H9 (cell line): Measurements from ENCODE around the gene TRPV4. TPM values are rescaled to one million over a fixed set of nuclear protein-coding genes. Genes with fewer than 3 reads are reported as not detected.

Source experiments
- DNase-seq: peaks from one replicate; pipeline ENCODE4 v3.0.0-alpha.2; 2017
- H2AFZ ChIP-seq: one replicate; pipeline ENCODE4 v1.6.1; 2013; ENCODE audit warnings: mild to moderate bottlenecking, low read length, control low read depth, moderate library complexity
- H2AK5ac ChIP-seq: 2 replicates; pipeline ENCODE4 v1.6.1; 2013; ENCODE audit warnings: low read length, control low read depth, mixed read lengths; ENCODE audit not compliant: insufficient read length
- H2BK120ac ChIP-seq: one replicate; pipeline ENCODE4 v1.6.1; 2013; ENCODE audit warnings: low read depth, mild to moderate bottlenecking, low read length, control low read depth, inconsistent platforms; ENCODE audit not compliant: poor library complexity, severe bottlenecking
- H2BK12ac ChIP-seq: 2 replicates; pipeline ENCODE4 v1.6.1; 2013; ENCODE audit warnings: low read length, control low read depth, mixed read lengths, low read depth; ENCODE audit not compliant: insufficient read length
- H2BK15ac ChIP-seq: 2 replicates; pipeline ENCODE4 v1.6.1; 2013; ENCODE audit warnings: low read depth, low read length, control low read depth
- H2BK20ac ChIP-seq: one replicate; pipeline ENCODE4 v1.6.1; 2013; ENCODE audit warnings: low read depth, mild to moderate bottlenecking, low read length, control low read depth, inconsistent platforms; ENCODE audit not compliant: poor library complexity, severe bottlenecking
- H2BK5ac ChIP-seq: 2 replicates; pipeline ENCODE4 v1.6.1; 2013; ENCODE audit warnings: low read length, control low read depth, mixed read lengths; ENCODE audit not compliant: insufficient read length
- H3K14ac ChIP-seq: 2 replicates; pipeline ENCODE4 v1.6.1; 2013; ENCODE audit warnings: low read length, control low read depth; ENCODE audit not compliant: insufficient read depth
- H3K18ac ChIP-seq: 2 replicates; pipeline ENCODE4 v1.6.1; 2013; ENCODE audit warnings: low read depth, mild to moderate bottlenecking, mixed read lengths, low read length, control low read depth; ENCODE audit not compliant: insufficient read length
- H3K23ac ChIP-seq: 2 replicates; pipeline ENCODE4 v1.6.1; 2013; ENCODE audit warnings: low read length, control low read depth, mixed read lengths, low read depth; ENCODE audit not compliant: insufficient read length
- H3K23me2 ChIP-seq: 2 replicates; pipeline ENCODE4 v1.6.1; 2013; ENCODE audit warnings: low read depth, mild to moderate bottlenecking, mixed read lengths, low read length, control low read depth; ENCODE audit not compliant: insufficient read length, poor library complexity, severe bottlenecking
- H3K27ac ChIP-seq: 2 replicates; pipeline ENCODE4 v1.5.1; 2013; ENCODE audit warnings: low read length, control low read depth, mixed read lengths, low read depth; ENCODE audit not compliant: insufficient read length
- H3K27me3 ChIP-seq: 2 replicates; pipeline ENCODE4 v1.6.1; 2013; ENCODE audit warnings: low read length, control low read depth, inconsistent platforms; ENCODE audit not compliant: insufficient read depth
- H3K4ac ChIP-seq: 2 replicates; pipeline ENCODE4 v1.6.1; 2013; ENCODE audit warnings: low read depth, mild to moderate bottlenecking, control low read depth, inconsistent platforms, low read length, moderate library complexity
- H3K4me1 ChIP-seq: 2 replicates; pipeline ENCODE4 v1.6.1; 2013; ENCODE audit warnings: low read length, control low read depth, inconsistent platforms; ENCODE audit not compliant: insufficient read depth
- H3K4me2 ChIP-seq: 2 replicates; pipeline ENCODE4 v1.6.1; 2013; ENCODE audit warnings: low read length, control low read depth, mixed read lengths; ENCODE audit not compliant: insufficient read length, insufficient read depth
- H3K56ac ChIP-seq: 2 replicates; pipeline ENCODE4 v1.6.1; 2013; ENCODE audit warnings: low read depth, mild to moderate bottlenecking, mixed read lengths, low read length, control low read depth; ENCODE audit not compliant: insufficient read length
- H3K79me1 ChIP-seq: 2 replicates; pipeline ENCODE4 v1.6.1; 2013; ENCODE audit warnings: low read depth, mild to moderate bottlenecking, moderate library complexity, low read length, control low read depth, inconsistent platforms; ENCODE audit not compliant: insufficient read depth, poor library complexity, severe bottlenecking
- H3K79me2 ChIP-seq: 2 replicates; pipeline ENCODE4 v1.6.1; 2013; ENCODE audit warnings: low read length, control low read depth, inconsistent platforms; ENCODE audit not compliant: insufficient read depth
- H3K9ac ChIP-seq: 2 replicates; pipeline ENCODE4 v1.6.1; 2013; ENCODE audit warnings: low read length, control low read depth, mixed read lengths; ENCODE audit not compliant: insufficient read length; ENCODE audit errors: extremely low read depth
- H3K9me3 ChIP-seq: one replicate; pipeline ENCODE4 v1.6.1; 2013; ENCODE audit warnings: low read depth, low read length, inconsistent platforms; ENCODE audit not compliant: control insufficient read depth
- H3T11ph ChIP-seq: one replicate; pipeline ENCODE4 v1.6.1; 2013; ENCODE audit warnings: mild to moderate bottlenecking, low read length, control low read depth, inconsistent platforms
- H4K20me1 ChIP-seq: one replicate; pipeline ENCODE4 v1.6.1; 2013; ENCODE audit not compliant: control insufficient read depth, insufficient read length, insufficient read depth
- H4K5ac ChIP-seq: 2 replicates; pipeline ENCODE4 v1.6.1; 2013; ENCODE audit warnings: low read depth, mild to moderate bottlenecking, mixed read lengths, low read length, control low read depth; ENCODE audit not compliant: insufficient read length
- H4K8ac ChIP-seq: replicated peaks from 2 replicates; pipeline ENCODE4 v1.6.1; 2013; ENCODE audit warnings: low read length, control low read depth, mixed read lengths, low read depth; ENCODE audit not compliant: insufficient read length
- H4K91ac ChIP-seq: 2 replicates; pipeline ENCODE4 v1.6.1; 2013; ENCODE audit warnings: low read depth, mild to moderate bottlenecking, moderate library complexity, mixed read lengths, low read length, control low read depth; ENCODE audit not compliant: insufficient read length
- H3K27ac Mint-ChIP-seq, 3 experiments: 2 replicates in 2 of 3; 3 replicates in 1 of 3; pipeline ENCODE4 v1.8.0; 2020 to 2021; ENCODE audit warnings: mixed read lengths in 3 of 3, mild to moderate bottlenecking in 1 of 3, moderate library complexity in 1 of 3
- H3K27me3 Mint-ChIP-seq: 2 replicates; pipeline ENCODE4 v1.8.0; 2021; ENCODE audit warnings: low read depth, mild to moderate bottlenecking, moderate library complexity, mixed read lengths
- H3K36me3 Mint-ChIP-seq, 3 experiments: 2 replicates in 2 of 3; 3 replicates in 1 of 3; pipeline ENCODE4 v1.8.0; 2020 to 2021; ENCODE audit warnings: low read depth in 3 of 3, mixed read lengths in 3 of 3; ENCODE audit not compliant: insufficient read depth in 1 of 3
- H3K4me1 Mint-ChIP-seq, 2 experiments: 2 replicates each; pipeline ENCODE4 v1.8.0; 2020; ENCODE audit warnings: mixed read lengths in 2 of 2
- H3K4me3 Mint-ChIP-seq, 2 experiments: 2 replicates in 1 of 2; 3 replicates in 1 of 2; pipeline ENCODE4 v1.8.0; 2020 to 2021; ENCODE audit warnings: mild to moderate bottlenecking in 2 of 2, mixed read lengths in 2 of 2, moderate library complexity in 1 of 2
- H3K9me3 Mint-ChIP-seq, 2 experiments: 2 replicates in 1 of 2; 3 replicates in 1 of 2; pipeline ENCODE4 v1.8.0; 2020; ENCODE audit warnings: mild to moderate bottlenecking in 2 of 2, mixed read lengths in 2 of 2, moderate library complexity in 1 of 2
- CTCF ChIP-seq: fragments of 200-600 bp; sonication (generic); conservative IDR thresholded peaks from 3 replicates; pipeline ENCODE4 v1.8.0; 2021; ENCODE audit warnings: antibody characterized with exemption, mild to moderate bottlenecking
- WGBS: extraction: QIAGEN DNeasy Blood & Tissue Kit; methylation state at CpG from one replicate; pipeline ENCODE4 v1.1.7; 2013; ENCODE audit warnings: missing lambda C conversion rate, low lambda C conversion rate, mixed read lengths; ENCODE audit not compliant: insufficient read length; ENCODE audit errors: extremely low coverage; 5-methylcytosine and 5-hydroxymethylcytosine counted together
- total RNA-seq: library from RNA; stranded (reverse); gene quantifications from 2 replicates; pipeline ENCODE4 v1.2.1, GENCODE V29; 2021

Gene TRPV4
- total RNA-seq, 1 experiment from 2014 or later: 4.9 TPM

- H3K23ac ChIP-seq: no peak overlapping the region
- no peak overlapping the region for H3K4me3 Mint-ChIP-seq
- no peaks in the 10 kb centered on the region for H4K20me1 ChIP-seq
- peaks cover 2 to 3% (median 2%) of the 10 kb centered on the region in 3 experiments; a peak in 2 of 7 replicates for H3K36me3 Mint-ChIP-seq
- H3K9me3 Mint-ChIP-seq: no peaks in the 10 kb centered on the region; a peak in 1 of 5 replicates
- no peak overlapping the region for H2BK15ac ChIP-seq
- H2BK12ac ChIP-seq: no peak overlapping the region
- no CpG with 5 or more reads among the region's 7 CpGs for WGBS
- H2AK5ac ChIP-seq: no peak overlapping the region
- no peak overlapping the region for H2AFZ ChIP-seq
- no peaks in the 10 kb centered on the region for H3K79me1 ChIP-seq
- H3T11ph ChIP-seq: no peak overlapping the region
- DNase-seq: no peak
- no peak overlapping the region for H4K91ac ChIP-seq
- H2BK120ac ChIP-seq: no peak overlapping the region
- H3K27ac ChIP-seq: no peak overlapping the region
- no peak for TF ChIP-seq CTCF
- no peaks in the 10 kb centered on the region for H3K79me2 ChIP-seq
- no peak overlapping the region for H3K56ac ChIP-seq
- peaks cover 2% of the 10 kb centered on the region for H3K23me2 ChIP-seq
- no peaks in the 10 kb centered on the region for H3K4me1 ChIP-seq
- H3K9ac ChIP-seq: no peak overlapping the region
- H3K4me2 ChIP-seq: no peak overlapping the region
- no peak overlapping the region for H2BK5ac ChIP-seq
- H3K18ac ChIP-seq: no peak overlapping the region
- no peak overlapping the region for H3K4ac ChIP-seq
- H3K4me1 Mint-ChIP-seq: peaks cover 0 to 6% of the 10 kb centered on the region in 2 experiments; a peak in 2 of 4 replicates
- no peak overlapping the region for H4K5ac ChIP-seq
- no peaks in the 10 kb centered on the region for H3K27me3 Mint-ChIP-seq
- H3K27ac Mint-ChIP-seq: no peak overlapping the region
- H2BK20ac ChIP-seq: no peak overlapping the region
- H4K8ac ChIP-seq: no peak overlapping the region
- H3K27me3 ChIP-seq: no peaks in the 10 kb centered on the region
- H3K14ac ChIP-seq: no peak overlapping the region
- H3K9me3 ChIP-seq: no peaks in the 10 kb centered on the region
Observed at GRCh38 chr12:109847142-109847735, 14.0 kb upstream of the TRPV4 start.
